Psoas muscle (tissue), 8 donors: Measurements from ENCODE around the gene ZSCAN22. TPM values are rescaled to one million over a fixed set of nuclear protein-coding genes. Genes with fewer than 3 reads are reported as not detected.

Source experiments
- ATAC-seq, 4 donors: fragments of 200-7000 bp; cut with Tn5 transposase; one replicate each; pipeline ENCODE4 v1.9.1; 2020; ENCODE audit warnings: moderate library complexity in 3 of 4, mild to moderate bottlenecking in 2 of 4
- DNase-seq, 2 donors: peaks; one replicate each; pipeline ENCODE4 v3.0.0-alpha.2; 2020
- H3K27ac ChIP-seq: fragments of 200-600 bp; one replicate; pipeline ENCODE4 v1.8.0; 2022
- H3K27me3 ChIP-seq, 3 donors: fragments of 200-600 bp in 1 of 3; one replicate each; pipeline versions ENCODE4 v1.6.1 to v1.8.0; 2013 to 2022; ENCODE audit warnings: low read length in 2 of 3, mild to moderate bottlenecking in 2 of 3, moderate library complexity in 1 of 3; ENCODE audit not compliant: insufficient read depth in 3 of 3
- H3K36me3 ChIP-seq, 2 donors: fragments of 200-600 bp in 1 of 2; one replicate each; pipeline versions ENCODE4 v1.6.1 to v1.8.0; 2013 to 2022; ENCODE audit warnings: low read depth in 1 of 2, mild to moderate bottlenecking in 1 of 2, moderate library complexity in 1 of 2; ENCODE audit not compliant: insufficient read depth in 1 of 2
- H3K4me1 ChIP-seq: fragments of 200-600 bp; one replicate; pipeline ENCODE4 v1.8.0; 2022
- H3K4me3 ChIP-seq: fragments of 200-600 bp; one replicate; pipeline ENCODE4 v1.8.0; 2022; ENCODE audit warnings: mild to moderate bottlenecking
- H3K9me3 ChIP-seq: fragments of 200-600 bp; one replicate; pipeline ENCODE4 v1.8.0; 2022
- CTCF ChIP-seq: fragments of 200-600 bp; IDR thresholded peaks from one replicate; pipeline ENCODE4 v1.8.0; 2022; ENCODE audit warnings: antibody characterized with exemption
- WGBS, 3 donors: extraction: QIAGEN DNeasy Blood & Tissue Kit; methylation state at CpG; one replicate each; pipeline versions ENCODE4 v1.1.6 to v1.1.7; 2013; 5-methylcytosine and 5-hydroxymethylcytosine counted together
- intact Hi-C, 2 donors: fragments of 100-400 bp; cut with DNase I; formaldehyde crosslinking; loops; one replicate each; pipeline versions ENCODE4 v1.11.0 to v1.14.2; 2022
- polyA plus RNA-seq, 3 donors: library from polyadenylated mRNA; stranded (reverse); fragments of 200-250 nt; gene quantifications; one replicate each; pipeline ENCODE4 v1.2.3, GENCODE V29; 2013
- total RNA-seq, 4 donors: library from RNA; stranded (reverse); fragmentation: NEBNext Ultra II Directional in 2 of 4; extraction: Animal tissue kit (Norgen Biotek cat#: 25700) in 2 of 4; gene quantifications; one replicate each; pipeline versions ENCODE4 v1.2.1 to v1.2.4, GENCODE V29; 2021 to 2023
- donor health status: healthy with polysubstance abuse.
- donor health status: DM: no; HTN: no; CAD: no; lungs with moderate emphysema.
- donor health status: Bipolar disorder and iron deficiency.
- donor health status: healthy.
- donor health status: DM: yes; HTN: yes; CAD: no.
- donor health status: DM: no; HTN: no; CAD: no.
- donor health status: DM: no; HTN: no; CAD: no.
- donor health status: DM: yes; HTN: yes; CAD: no.

ZSCAN22 gene
- total and polyA plus RNA-seq, 7 donors = 1.1 to 3.1 (median 2.0) TPM

GRCh38 chr19:58294743-58295374 is 31.9 kb upstream of the ZSCAN22 start:
- intact Hi-C loops = no loop called here
- no peak for DNase-seq
- Histone ChIP-seq H3K4me3 (no peak overlapping the region), H3K4me1 (no peaks in the 10 kb centered on the region), H3K27ac (no peak overlapping the region), H3K9me3 (peaks cover 48% of the 10 kb centered on the region), H3K36me3 (peaks cover 26 to 47% of the 10 kb centered on the region in 2 donors), H3K27me3 (no peaks in the 10 kb centered on the region)
- ATAC-seq = no peak
- no peak for TF ChIP-seq CTCF
- 96 to 97% (median 97%) methylated on average over 22 of the region's 22 CpGs for WGBS, 3 donors

GRCh38 chr19:58296104-58296503 is 30.7 kb upstream of the ZSCAN22 start:
- intact Hi-C loops = no loop called here
- TF ChIP-seq CTCF = no peak
- no peak overlapping the region for H3K27ac ChIP-seq
- H3K27me3 ChIP-seq = peaks cover 0 to 1% (median 0%) of the 10 kb centered on the region in 3 donors
- no peaks in the 10 kb centered on the region for H3K4me1 ChIP-seq
- H3K4me3 ChIP-seq = no peak overlapping the region
- ATAC-seq (no peak), DNase-seq (no peak)
- H3K36me3 ChIP-seq = peaks cover 23 to 43% of the 10 kb centered on the region in 2 donors
- WGBS, 3 donors = 71 to 79% (median 72%) methylated on average over 7 of the region's 7 CpGs
- H3K9me3 ChIP-seq = peaks cover 50% of the 10 kb centered on the region

DNA sequence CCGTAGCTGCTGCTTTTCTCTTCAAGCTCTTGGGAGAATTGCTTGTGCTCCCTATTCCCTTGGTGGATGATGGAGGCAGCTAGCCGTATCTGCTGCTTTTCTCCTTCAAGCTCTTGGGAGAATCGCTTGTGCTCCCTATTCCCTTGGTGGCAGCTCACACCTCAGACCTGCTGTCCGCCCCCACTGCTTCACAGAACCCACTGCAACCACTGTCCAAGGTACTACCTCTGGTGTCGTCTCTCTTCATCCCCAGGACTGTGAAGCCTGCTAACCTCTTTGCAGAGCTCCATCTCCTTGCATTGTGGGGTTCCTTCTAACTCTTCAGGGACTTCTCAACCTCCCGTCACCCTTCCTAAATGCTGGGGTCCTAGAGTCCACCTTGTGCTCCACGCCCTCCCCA is 26.2 kb upstream of the ZSCAN22 start:
- Histone ChIP-seq H3K9me3 (peaks cover 31% of the 10 kb centered on the region), H3K4me3 (no peak overlapping the region), H3K4me1 (no peaks in the 10 kb centered on the region), H3K27ac (no peak overlapping the region), H3K27me3 (peaks cover 0 to 1% (median 0%) of the 10 kb centered on the region in 3 donors), H3K36me3 (peaks cover 3 to 19% of the 10 kb centered on the region in 2 donors)
- intact Hi-C loops = no loop called here
- DNase-seq = no peak
- TF ChIP-seq CTCF = no peak
- no peak for ATAC-seq
- WGBS, 3 donors = 89 to 96% (median 95%) methylated on average over 7 of the region's 7 CpGs

DNA sequence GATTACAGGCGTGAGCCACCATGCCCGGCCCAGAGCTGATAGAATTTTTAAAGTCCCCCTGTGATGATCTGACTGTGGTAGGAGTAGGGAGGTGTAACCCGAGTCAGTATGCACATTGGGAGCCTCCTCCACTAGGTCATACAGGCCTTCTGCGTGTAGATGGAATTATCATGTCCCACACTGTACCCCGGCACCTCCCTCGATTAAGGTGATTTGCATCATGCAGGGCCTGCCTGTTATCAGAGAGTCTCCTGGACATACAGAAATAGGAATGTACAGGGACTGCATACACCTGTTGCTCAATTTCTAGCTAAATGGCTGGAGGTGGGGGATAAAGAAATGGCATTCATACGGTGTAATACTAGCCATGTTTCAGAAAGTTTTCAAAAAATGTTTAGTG is 22.5 kb upstream of the ZSCAN22 start:
- peaks cover 9% of the 10 kb centered on the region for H3K4me1 ChIP-seq
- peaks cover 18% of the 10 kb centered on the region for H3K9me3 ChIP-seq
- intact Hi-C loops = no loop called here
- WGBS, 3 donors = 82 to 83% (median 83%) methylated on average over 7 of the region's 7 CpGs
- ATAC-seq (no peak), DNase-seq (no peak)
- no peak for TF ChIP-seq CTCF
- peak overlapping the region; percentile 93 for H3K27ac ChIP-seq
- peaks cover 0 to 1% (median 0%) of the 10 kb centered on the region in 3 donors for H3K27me3 ChIP-seq
- peak overlapping the region; percentile 89 for H3K4me3 ChIP-seq
- H3K36me3 ChIP-seq = peaks cover 2 to 40% of the 10 kb centered on the region in 2 donors

GRCh38 chr19:58304748-58305064 is 22.1 kb upstream of the ZSCAN22 start:
- peaks cover 9% of the 10 kb centered on the region for H3K4me1 ChIP-seq
- TF ChIP-seq CTCF = no peak
- peak overlapping the region; percentile 89 for H3K4me3 ChIP-seq
- intact Hi-C loops = loop anchor here in 1 of 2 donors (5.0 kb wide), 1 partner anchor 58 kb away; the partner anchor contains the start of gene ZNF497
- peaks cover 0 to 1% (median 0%) of the 10 kb centered on the region in 3 donors for H3K27me3 ChIP-seq
- peaks cover 16% of the 10 kb centered on the region for H3K9me3 ChIP-seq
- H3K27ac ChIP-seq = peak overlapping the region; percentile 93
- WGBS, 3 donors = 13 to 27% (median 15%) methylated on average over 7 of the region's 7 CpGs
- DNase-seq (no peak), ATAC-seq (peak; percentile 10 to 55 (median 26))
- peaks cover 2 to 45% of the 10 kb centered on the region in 2 donors for H3K36me3 ChIP-seq
